Measurements from ENCODE around the gene PPP2R5C.

Gene PPP2R5C

DNA sequence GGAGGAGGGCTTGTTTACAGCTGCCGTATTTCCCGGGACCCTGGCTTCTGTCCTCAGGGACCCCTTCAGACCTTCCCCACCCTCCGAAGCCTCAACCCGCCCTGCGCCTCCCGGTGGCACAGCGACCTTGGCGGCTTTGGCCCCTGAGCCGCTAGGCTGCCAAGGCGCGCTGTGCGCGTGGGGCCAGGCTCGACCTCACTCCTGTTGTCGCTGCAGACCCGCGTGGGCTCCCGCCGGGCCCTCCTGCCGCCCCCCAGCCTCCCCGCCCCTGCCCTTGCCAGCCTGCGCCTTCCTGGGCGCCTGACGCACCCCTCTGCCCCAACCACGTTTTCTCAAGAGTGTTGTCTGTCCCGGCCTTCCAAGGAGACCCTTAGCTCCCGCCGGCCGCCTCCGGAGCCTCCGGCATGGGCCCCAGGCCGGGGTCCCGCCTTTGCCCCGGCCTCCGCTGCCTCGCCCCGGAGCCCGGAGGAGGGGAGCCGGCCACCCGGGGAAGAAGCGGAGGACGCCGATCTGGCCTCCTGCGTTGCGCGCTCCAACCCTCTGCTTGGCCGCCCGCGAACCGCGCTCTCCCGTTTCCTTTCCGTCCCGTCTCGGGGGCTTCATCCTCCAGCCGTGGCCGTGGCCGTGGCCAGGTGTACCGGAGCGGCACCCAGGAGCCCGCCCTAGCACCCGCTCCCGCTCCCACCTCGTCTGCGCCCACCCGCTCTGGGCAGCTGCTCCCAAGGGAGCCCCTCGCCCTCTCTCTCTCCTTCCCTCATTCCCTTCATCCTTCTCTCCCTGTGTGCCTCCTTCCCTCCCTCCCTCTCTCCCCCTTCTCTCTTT, 19.9 kb downstream of the PPP2R5C start:
- H3K27ac ChIP-seq = no peak overlapping the region
- TF ChIP-seq, protein P1, sequence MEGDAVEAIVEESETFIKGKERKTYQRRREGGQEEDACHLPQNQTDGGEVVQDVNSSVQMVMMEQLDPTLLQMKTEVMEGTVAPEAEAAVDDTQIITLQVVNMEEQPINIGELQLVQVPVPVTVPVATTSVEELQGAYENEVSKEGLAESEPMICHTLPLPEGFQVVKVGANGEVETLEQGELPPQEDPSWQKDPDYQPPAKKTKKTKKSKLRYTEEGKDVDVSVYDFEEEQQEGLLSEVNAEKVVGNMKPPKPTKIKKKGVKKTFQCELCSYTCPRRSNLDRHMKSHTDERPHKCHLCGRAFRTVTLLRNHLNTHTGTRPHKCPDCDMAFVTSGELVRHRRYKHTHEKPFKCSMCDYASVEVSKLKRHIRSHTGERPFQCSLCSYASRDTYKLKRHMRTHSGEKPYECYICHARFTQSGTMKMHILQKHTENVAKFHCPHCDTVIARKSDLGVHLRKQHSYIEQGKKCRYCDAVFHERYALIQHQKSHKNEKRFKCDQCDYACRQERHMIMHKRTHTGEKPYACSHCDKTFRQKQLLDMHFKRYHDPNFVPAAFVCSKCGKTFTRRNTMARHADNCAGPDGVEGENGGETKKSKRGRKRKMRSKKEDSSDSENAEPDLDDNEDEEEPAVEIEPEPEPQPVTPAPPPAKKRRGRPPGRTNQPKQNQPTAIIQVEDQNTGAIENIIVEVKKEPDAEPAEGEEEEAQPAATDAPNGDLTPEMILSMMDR (conservative IDR thresholded peaks at IDR 0.05) = no peak

DNA sequence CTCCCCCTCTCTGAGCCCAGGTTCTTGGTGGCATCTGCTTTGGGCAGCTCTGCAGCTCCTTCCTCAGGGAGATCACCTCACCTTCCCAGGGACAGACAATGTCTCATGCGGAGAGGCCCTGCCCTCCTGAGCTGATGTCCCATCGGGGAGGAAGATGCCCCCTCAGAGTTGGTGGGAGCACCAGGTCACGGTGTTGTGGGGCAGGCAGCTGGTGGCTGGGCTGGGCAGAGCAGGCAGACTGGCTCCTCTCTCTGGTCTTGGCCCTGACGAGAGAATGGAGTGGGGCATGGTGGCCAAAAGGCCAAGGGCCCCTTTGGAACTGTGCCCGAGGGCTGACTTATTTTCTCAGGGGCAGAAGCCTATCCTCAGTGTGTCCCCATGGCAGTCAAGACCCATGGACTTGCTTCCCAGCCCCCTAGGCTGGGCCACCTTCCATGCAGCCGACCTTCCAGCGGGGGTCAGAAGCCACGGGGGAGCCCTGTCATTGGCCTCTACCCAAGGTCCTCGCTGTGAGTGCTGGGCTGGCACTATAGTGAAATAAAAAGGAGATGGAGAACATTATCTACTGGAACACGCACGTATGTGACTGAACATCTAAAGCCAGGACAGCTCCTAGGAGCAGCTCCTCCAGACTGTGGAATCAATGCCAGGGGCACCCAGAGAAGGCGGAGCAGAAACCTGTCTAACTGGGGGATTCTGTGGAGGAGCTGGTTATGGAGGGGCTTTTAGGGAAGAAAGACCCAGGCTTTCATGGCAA, 21.9 kb downstream of the PPP2R5C start:
- TF ChIP-seq, protein P1 (conservative IDR thresholded peaks at IDR 0.05) = no peak
- no peak overlapping the region for H3K27ac ChIP-seq

DNA sequence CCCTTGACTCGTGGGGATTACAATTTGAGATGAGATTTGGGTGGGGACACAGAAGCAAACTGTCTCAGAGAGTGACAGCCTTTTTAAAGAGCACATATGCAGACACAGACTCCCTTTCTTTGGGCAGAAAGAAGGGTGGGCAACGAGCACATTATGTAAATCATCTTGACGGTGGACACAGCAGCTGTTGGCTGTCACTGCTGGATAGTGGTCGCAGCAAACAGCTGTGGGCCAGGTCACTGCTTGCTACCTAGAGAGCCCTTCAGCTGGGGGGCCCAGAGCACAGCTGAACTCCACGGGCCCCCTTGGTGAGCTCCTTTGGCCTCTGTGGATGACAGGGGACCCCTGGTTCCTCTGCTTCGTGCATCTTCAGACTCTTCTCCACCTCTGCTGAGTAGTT, 23.1 kb downstream of the PPP2R5C start:
- no peak overlapping the region for H3K27ac ChIP-seq
- TF ChIP-seq, protein P1 (conservative IDR thresholded peaks at IDR 0.05) = no peak

DNA sequence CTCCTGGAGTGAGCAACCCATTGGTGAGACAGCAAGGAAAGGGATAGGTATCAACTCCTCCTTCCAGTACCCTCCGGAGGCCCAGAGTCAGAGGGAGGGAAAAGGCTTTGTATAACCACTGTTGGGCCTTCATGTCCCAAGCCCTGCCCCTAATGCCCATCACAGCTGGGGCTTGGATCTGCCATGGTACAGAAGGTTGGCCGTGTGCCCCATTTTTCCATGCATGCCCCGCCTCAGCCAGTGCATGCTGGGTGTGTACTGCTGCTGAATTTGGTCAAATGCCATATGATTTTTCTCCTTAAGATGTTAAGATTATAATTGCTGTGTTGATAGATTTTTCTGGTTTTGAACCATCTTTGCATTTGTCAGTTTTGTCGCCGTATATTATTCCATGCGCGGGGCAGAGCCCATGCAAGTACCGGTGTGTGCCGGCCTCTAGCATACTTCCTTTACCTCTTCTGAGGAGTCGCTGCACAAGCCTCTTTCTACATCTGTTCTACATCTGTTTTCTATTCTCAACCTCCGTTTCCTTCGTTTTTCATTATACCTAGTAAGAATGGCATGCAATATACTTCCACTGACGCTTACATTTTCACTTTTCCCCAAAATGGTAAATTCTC, 26.6 kb downstream of the PPP2R5C start:
- no peak overlapping the region for H3K27ac ChIP-seq
- TF ChIP-seq, protein P1 (conservative IDR thresholded peaks at IDR 0.05) = no peak

DNA sequence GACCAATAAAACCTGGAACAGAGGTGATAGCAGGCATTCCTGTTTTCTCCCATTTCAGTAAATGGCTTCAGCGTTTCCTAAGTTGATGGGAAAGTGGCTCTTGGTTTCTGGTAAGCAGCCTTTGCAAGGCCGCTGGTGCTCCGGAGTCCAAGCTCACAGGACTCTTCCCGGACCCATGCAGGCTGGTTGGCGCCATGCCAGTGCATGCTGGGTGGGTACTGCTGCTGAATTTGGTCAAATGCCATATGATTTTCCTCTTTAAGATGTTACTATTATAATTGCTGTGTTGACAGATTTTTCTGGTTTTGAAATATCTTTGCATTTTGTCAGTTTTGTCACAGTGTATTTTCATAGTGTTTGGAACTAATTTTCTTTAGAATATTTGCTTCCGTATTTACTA, 27.7 kb downstream of the PPP2R5C start:
- TF ChIP-seq, protein P1 (conservative IDR thresholded peaks at IDR 0.05) = no peak
- H3K27ac ChIP-seq = no peak overlapping the region

DNA sequence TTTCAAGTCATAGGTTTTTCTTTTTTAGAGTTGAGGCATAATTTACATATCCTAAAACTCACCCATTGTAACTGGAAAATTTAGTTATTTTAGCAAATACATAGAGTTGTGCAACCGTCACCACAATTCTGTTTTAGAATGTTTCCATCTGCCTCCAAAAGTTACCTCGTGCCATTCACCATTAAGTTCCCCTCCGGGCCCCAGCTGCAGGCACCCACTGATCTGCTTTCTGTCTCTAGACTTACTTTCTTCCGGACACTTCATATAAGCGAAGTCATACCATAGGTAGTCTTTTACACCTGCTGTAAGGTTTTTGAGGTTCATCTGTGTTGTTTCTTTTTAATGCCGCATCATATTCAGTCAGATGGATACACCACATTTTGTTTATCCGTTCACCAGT, 28.7 kb downstream of the PPP2R5C start:
- TF ChIP-seq, protein P1 (conservative IDR thresholded peaks at IDR 0.05) = no peak
- H3K27ac ChIP-seq = no peak overlapping the region

DNA sequence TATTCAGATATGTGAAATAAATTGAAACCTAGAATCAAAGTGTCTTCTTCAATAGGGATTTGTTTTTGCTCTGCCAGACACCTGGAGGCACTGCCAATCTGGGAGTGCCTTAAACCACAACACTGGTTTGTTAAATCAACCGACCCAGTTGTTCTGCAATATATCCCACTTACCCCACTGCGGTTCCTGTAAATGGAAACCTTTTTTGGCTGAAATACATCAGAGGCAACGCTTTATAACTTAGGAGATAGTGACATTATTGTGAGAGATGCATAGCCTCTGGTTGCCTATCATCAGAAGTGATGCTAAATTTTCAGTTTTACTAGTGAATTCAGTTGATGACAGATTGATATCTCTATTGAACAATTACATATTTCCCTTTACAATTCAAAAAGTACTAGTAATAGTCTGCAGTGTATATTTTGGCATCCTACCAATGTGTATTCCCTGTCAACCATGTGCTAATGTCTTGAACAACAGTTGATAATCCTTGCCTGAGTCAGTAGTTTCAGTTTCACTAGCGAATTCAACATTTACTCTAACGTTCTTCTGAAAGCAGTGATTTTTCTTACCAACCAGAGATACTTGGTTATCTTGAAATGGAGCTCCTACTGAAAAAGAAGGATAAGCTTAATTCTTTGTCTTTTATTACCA, 30.5 kb downstream of the PPP2R5C start:
- peak overlapping the region; percentile 49 for H3K27ac ChIP-seq
- TF ChIP-seq, protein P1 (conservative IDR thresholded peaks at IDR 0.05) = no peak
